GM12878 (cell line): ENCODE measurements around the gene OLFM2. TPM values are rescaled to one million over a fixed set of nuclear protein-coding genes. Genes with fewer than 3 reads are reported as not detected.

Experiments used
- ATAC-seq: fragments of 200-7000 bp; cut with Tn5 transposase; 3 replicates; pipeline ENCODE4 v1.9.1; 2020; ENCODE audit warnings: mild to moderate bottlenecking, moderate library complexity
- BruUV-seq: library from RNA; stranded (reverse); fragments of 400-500 nt; replicated peaks from 2 replicates; lab custom pipeline; 2021; lab: Mats Ljungman, UMichigan
- CTCF ChIA-PET: fragments of 300-600 bp; sonication (Branson Sonifier 250); formaldehyde crosslinking; extraction: SDS; loops from one replicate; lab custom pipeline; 2021; ENCODE audit warnings: inconsistent platforms; lab: Yijun Ruan, JAX
- POLR2A ChIA-PET: fragments of 350-600 bp; formaldehyde crosslinking; extraction: SDS; loops from one replicate; lab custom pipeline; 2021; ENCODE audit warnings: inconsistent platforms; lab: Charles Lee
- RAD21 ChIA-PET: fragments of 300-600 bp; sonication (Branson Sonifier 250); formaldehyde crosslinking; loops from one replicate; lab custom pipeline; 2023; ENCODE audit warnings: antibody characterized with exemption; ENCODE audit not compliant: unreplicated experiment; lab: Charles Lee
- SMC1A ChIA-PET: fragments of 300-600 bp; sonication (Branson Sonifier 250); formaldehyde crosslinking; loops from one replicate; lab custom pipeline; 2023; ENCODE audit not compliant: unreplicated experiment, uncharacterized antibody; lab: Charles Lee
- DNase-seq: peaks from one replicate; pipeline ENCODE4 v3.0.0-alpha.2; 2011; ENCODE audit warnings: low read depth, low spot score
- FAIRE-seq: peaks from 3 replicates; lab custom pipeline; 2011; peaks lifted over from hg19 to GRCh38; lab: Jason Lieb, UNC
- H2AFZ ChIP-seq: 2 replicates; pipeline ENCODE4 v1.6.0; 2011; ENCODE audit warnings: low read depth, low read length, control low read depth; ENCODE audit not compliant: control insufficient read depth
- H3K27ac ChIP-seq: 2 replicates; pipeline ENCODE4 v1.5.1; 2011; ENCODE audit warnings: control low read depth; ENCODE audit not compliant: control insufficient read depth, insufficient read depth
- H3K27me3 ChIP-seq, 2 experiments: replicated peaks in 1 of 2; 2 replicates each; pipeline versions ENCODE4 v1.6.0 to v1.6.1; 2011; ENCODE audit warnings: low read length in 1 of 2; ENCODE audit not compliant: control insufficient read depth in 2 of 2, insufficient read depth in 2 of 2
- H3K36me3 ChIP-seq, 2 experiments: 2 replicates each; pipeline ENCODE4 v1.5.1; 2011; ENCODE audit warnings: low read length in 1 of 2; ENCODE audit not compliant: control insufficient read depth in 2 of 2, insufficient read depth in 2 of 2
- H3K4me1 ChIP-seq: 2 replicates; pipeline ENCODE4 v1.6.1; 2011; ENCODE audit warnings: mild to moderate bottlenecking, low read length, moderate library complexity, mixed read lengths; ENCODE audit not compliant: control insufficient read depth, insufficient read depth
- H3K4me2 ChIP-seq: 2 replicates; pipeline ENCODE4 v1.6.0; 2011; ENCODE audit warnings: control low read depth; ENCODE audit not compliant: control insufficient read depth, insufficient read depth
- H3K4me3 ChIP-seq: fragments of 200-600 bp; sonication (generic); 2 replicates; pipeline ENCODE4 v1.5.1; 2016
- H3K79me2 ChIP-seq: 2 replicates; pipeline ENCODE4 v1.6.0; 2011; ENCODE audit warnings: low read length; ENCODE audit not compliant: control insufficient read depth, insufficient read depth
- H3K9ac ChIP-seq: 2 replicates; pipeline ENCODE4 v1.8.0; 2011; ENCODE audit warnings: low read length, control low read depth, mixed read lengths; ENCODE audit not compliant: control insufficient read depth, insufficient read depth
- H3K9me3 ChIP-seq: replicated peaks from 3 replicates; pipeline ENCODE4 v1.5.1; 2011; ENCODE audit warnings: mild to moderate bottlenecking, low read length; ENCODE audit not compliant: control insufficient read depth, insufficient read depth
- H4K20me1 ChIP-seq: 2 replicates; pipeline ENCODE4 v1.6.0; 2011; ENCODE audit not compliant: control insufficient read depth, insufficient read depth
- BMI1 ChIP-seq: fragments of 450-650 bp; IDR thresholded peaks from 2 replicates; pipeline ENCODE4 v1.6.1; 2016; ENCODE audit warnings: mild to moderate bottlenecking, moderate library complexity, borderline replicate concordance
- EGR1 ChIP-seq, 2 experiments: IDR thresholded peaks; 1 replicate in 1 of 2; 2 replicates in 1 of 2; pipeline ENCODE4 v1.6.1; 2011 to 2012; ENCODE audit warnings: low read depth in 2 of 2, low read length in 2 of 2, borderline replicate concordance in 1 of 2, mild to moderate bottlenecking in 1 of 2, moderate library complexity in 1 of 2
- EP300 ChIP-seq, 2 experiments: fragments of 150-350 bp in 1 of 2; IDR thresholded peaks; 2 replicates each; pipeline ENCODE4 v1.6.1; 2011 to 2012; ENCODE audit warnings: low read depth in 2 of 2, low read length in 2 of 2, borderline replicate concordance in 1 of 2, improper control_type of control experiment in 1 of 2, inconsistent platforms in 1 of 2; ENCODE audit not compliant: control insufficient read depth in 1 of 2
- FOS ChIP-seq: IDR thresholded peaks from 3 replicates; pipeline ENCODE4 v1.6.1; 2011; ENCODE audit warnings: borderline replicate concordance; ENCODE audit not compliant: insufficient read length; ENCODE audit errors: extremely low read depth
- IKZF1 ChIP-seq: fragments of 450-650 bp; conservative IDR thresholded peaks from 2 replicates; pipeline ENCODE4 v1.6.1; 2017; ENCODE audit warnings: antibody characterized with exemption, mild to moderate bottlenecking
- IRF4 ChIP-seq: IDR thresholded peaks from 2 replicates; pipeline ENCODE4 v1.6.1; 2011; ENCODE audit warnings: low read depth, low read length
- KLF5 ChIP-seq: fragments of 450-650 bp; IDR thresholded peaks from 2 replicates; pipeline ENCODE4 v1.6.1; 2014; ENCODE audit warnings: mild to moderate bottlenecking; ENCODE audit not compliant: partially characterized antibody
- NFXL1 ChIP-seq: fragments of 450-650 bp; IDR thresholded peaks from 2 replicates; pipeline ENCODE4 v1.6.1; 2017; ENCODE audit warnings: antibody characterized with exemption, mild to moderate bottlenecking, borderline replicate concordance
- PBX3 ChIP-seq: IDR thresholded peaks from 2 replicates; pipeline ENCODE4 v1.6.1; 2011; ENCODE audit warnings: mild to moderate bottlenecking, low read depth, low read length, moderate library complexity; ENCODE audit not compliant: insufficient replicate concordance
- PKNOX1 ChIP-seq: fragments of 450-650 bp; IDR thresholded peaks from 2 replicates; pipeline ENCODE4 v1.6.1; 2016; ENCODE audit warnings: mild to moderate bottlenecking
- PRDM15 ChIP-seq: fragments of 450-650 bp; formaldehyde crosslinking; IDR thresholded peaks from 2 replicates; pipeline ENCODE4 v1.4.0; 2020; ENCODE audit warnings: mild to moderate bottlenecking, moderate library complexity
- RAD21 ChIP-seq: IDR thresholded peaks from 2 replicates; pipeline ENCODE4 v1.6.1; 2011; ENCODE audit warnings: mild to moderate bottlenecking, low read depth, low read length, moderate library complexity; ENCODE audit not compliant: insufficient read depth
- RAD51 ChIP-seq: fragments of 450-650 bp; IDR thresholded peaks from 2 replicates; pipeline ENCODE4 v1.6.1; 2016; ENCODE audit warnings: moderate library complexity, mild to moderate bottlenecking, inconsistent platforms
- SREBF2 ChIP-seq: IDR thresholded peaks from 2 replicates; pipeline ENCODE4 v1.6.1; 2012; ENCODE audit warnings: mild to moderate bottlenecking, low read length
- YBX1 ChIP-seq: fragments of 450-650 bp; IDR thresholded peaks from 2 replicates; pipeline ENCODE4 v1.6.1; 2016; ENCODE audit warnings: antibody characterized with exemption
- YY1 ChIP-seq: IDR thresholded peaks from 2 replicates; pipeline ENCODE4 v1.6.1; 2011; ENCODE audit warnings: low read depth, mild to moderate bottlenecking, low read length
- ZNF622 ChIP-seq: fragments of 450-650 bp; IDR thresholded peaks from 2 replicates; pipeline ENCODE4 v1.6.1; 2017; ENCODE audit warnings: mild to moderate bottlenecking, inconsistent platforms
- WGBS: methylation state at CpG from one replicate; pipeline ENCODE4 v1.1.6; 2016; ENCODE audit warnings: low lambda C conversion rate; ENCODE audit not compliant: insufficient replicate concordance, insufficient coverage; ENCODE audit errors: missing lambda C conversion rate; 5-methylcytosine and 5-hydroxymethylcytosine counted together
- in situ Hi-C: fragments of 300-500 bp; cut with MboI; formaldehyde crosslinking; loops from 9 replicates; pipeline ENCODE4 v1.14.3; 2018; ENCODE audit warnings: mixed read lengths
- intact Hi-C: fragments of 100-400 bp; cut with micrococcal nuclease; formaldehyde crosslinking; loops from one replicate; pipeline ENCODE4 v1.14.2; 2022; ENCODE audit not compliant: unreplicated experiment
- polyA plus RNA-seq, 11 experiments: library from polyadenylated mRNA; depleted of rRNA in 4 of 11; unstranded in 6 of 11; stranded (reverse) in 5 of 11; fragments of >200 nt; fragmentation: Nextera tagmentation in 4 of 11; fragmentation: Illumina TruSeq in 1 of 11; extraction: Ambion mirVana in 4 of 11; extraction: Trizol in 1 of 11; gene quantifications; 1 replicate in 1 of 11; 2 replicates in 10 of 11; pipeline versions ENCODE4 v1.2.1 to v1.2.3, GENCODE V29; 2011 to 2016; ENCODE audit warnings: inconsistent platforms in 2 of 11, missing spikeins in 2 of 11, low read depth in 1 of 11
- total RNA-seq, 4 experiments: library from RNA; depleted of rRNA in 3 of 4; stranded (reverse); fragments of >200 nt in 3 of 4; fragmentation: Illumina TruSeq in 1 of 4; extraction: Trizol in 1 of 4; gene quantifications; 2 replicates each; pipeline versions ENCODE4 v1.2.1 to v1.2.3, GENCODE V29; 2013 to 2021

Gene OLFM2
- total and polyA plus RNA-seq, 10 of the 15 experiments (the other 5 are each of a cell fraction or from before 2014, with no cell fraction given): 0.07 to 3.5 (median 0.27) TPM; not detected in 5

- no peaks in the 10 kb centered on the region for H3K9me3 ChIP-seq
- TF ChIP-seq EGR1 (IDR thresholded peaks at IDR 0.05; ENCODE audit: borderline replicate concordance in 1 of 2, low read depth in 2 of 2, low read length in 2 of 2): no peak
- no peak for TF ChIP-seq PBX3
- no peak for TF ChIP-seq ZNF622
- TF ChIP-seq NFXL1: no peak
- TF ChIP-seq EP300 (IDR thresholded peaks at IDR 0.05; ENCODE audit: borderline replicate concordance in 1 of 2, control insufficient read depth in 1 of 2, low read depth in 2 of 2, low read length in 2 of 2): no peak
- TF ChIP-seq YY1: no peak
- no peak for TF ChIP-seq BMI1
- TF ChIP-seq RAD51: no peak
- no peak for TF ChIP-seq PRDM15 (CRISPR knock-in tag)
- TF ChIP-seq PKNOX1: no peak
- no peak for TF ChIP-seq SREBF2
- no peak for TF ChIP-seq KLF5
- no peak for TF ChIP-seq YBX1
- no peak for TF ChIP-seq IRF4
- no peak for TF ChIP-seq RAD21
- TF ChIP-seq FOS: no peak
- no peak for TF ChIP-seq IKZF1
- H4K20me1 ChIP-seq: no peaks in the 10 kb centered on the region
- no peak overlapping the region for H3K4me2 ChIP-seq
- no peaks in the 10 kb centered on the region for H3K4me1 ChIP-seq
- H3K27ac ChIP-seq: no peak overlapping the region
- FAIRE-seq: no peak
- RAD21 ChIA-PET: no interaction called here
- no peaks in the 10 kb centered on the region for H3K79me2 ChIP-seq
- ATAC-seq: no peak
- H3K9ac ChIP-seq: no peak overlapping the region
- BruUV-seq: no TSS peak
- H2AFZ ChIP-seq: no peak overlapping the region
- no peaks in the 10 kb centered on the region for H3K36me3 ChIP-seq
- H3K27me3 ChIP-seq: no peaks in the 10 kb centered on the region; a peak in 1 of 4 replicates
- intact Hi-C loops (no loop called here), in situ Hi-C loops (no loop called here)
- CTCF ChIA-PET: interaction anchor here (1.6 kb wide), 1 partner anchor 53 kb away, joined by 7 read pairs; no protein-coding TSS in a partner anchor
- no peak overlapping the region for H3K4me3 ChIP-seq
- POLR2A ChIA-PET: no interaction called here
- WGBS: 20% methylated on average over 4 of the region's 4 CpGs
- SMC1A ChIA-PET: no interaction called here
- no peak for DNase-seq
Observed at GRCh38 chr19:9947441-9947840, 11.1 kb upstream of the OLFM2 start.
